Lower leg skin (tissue), 3 donors: ENCODE data around the gene OOSP2.

Experiments
- POLR2A ChIP-seq, 2 donors: fragments of 450-650 bp; IDR thresholded peaks; one replicate each; pipeline ENCODE4 v1.6.1; 2016 to 2017; ENCODE audit warnings: antibody characterized with exemption in 2 of 2, mild to moderate bottlenecking in 1 of 2, moderate library complexity in 1 of 2
- TF ChIP-seq, protein P1 (sequence below), 3 donors: fragments of 450-650 bp; IDR thresholded peaks; one replicate each; pipeline ENCODE4 v1.5.1; 2016; ENCODE audit warnings: antibody characterized with exemption in 3 of 3, mild to moderate bottlenecking in 3 of 3, moderate library complexity in 2 of 3

DNA sequence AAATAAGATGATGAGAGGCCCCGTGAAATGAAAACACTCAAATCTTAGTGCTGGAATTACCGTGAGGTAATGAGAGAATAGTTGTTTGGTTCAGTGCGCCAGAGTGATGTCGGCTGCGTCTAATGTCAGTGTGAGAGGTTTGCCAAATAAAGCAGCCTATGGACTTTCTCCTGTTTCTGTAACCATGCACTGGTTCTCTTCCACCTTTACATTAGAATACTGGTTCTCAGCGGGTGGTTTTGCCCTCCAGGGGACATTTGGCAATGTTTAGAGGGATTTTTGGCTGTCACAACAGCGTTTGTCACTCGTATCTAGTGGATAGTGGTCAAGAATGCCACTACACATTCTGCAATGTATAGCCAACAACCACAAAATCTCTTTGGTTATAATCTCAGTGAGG lies 22.2 kb upstream of the OOSP2 start:
- TF ChIP-seq, protein P1, sequence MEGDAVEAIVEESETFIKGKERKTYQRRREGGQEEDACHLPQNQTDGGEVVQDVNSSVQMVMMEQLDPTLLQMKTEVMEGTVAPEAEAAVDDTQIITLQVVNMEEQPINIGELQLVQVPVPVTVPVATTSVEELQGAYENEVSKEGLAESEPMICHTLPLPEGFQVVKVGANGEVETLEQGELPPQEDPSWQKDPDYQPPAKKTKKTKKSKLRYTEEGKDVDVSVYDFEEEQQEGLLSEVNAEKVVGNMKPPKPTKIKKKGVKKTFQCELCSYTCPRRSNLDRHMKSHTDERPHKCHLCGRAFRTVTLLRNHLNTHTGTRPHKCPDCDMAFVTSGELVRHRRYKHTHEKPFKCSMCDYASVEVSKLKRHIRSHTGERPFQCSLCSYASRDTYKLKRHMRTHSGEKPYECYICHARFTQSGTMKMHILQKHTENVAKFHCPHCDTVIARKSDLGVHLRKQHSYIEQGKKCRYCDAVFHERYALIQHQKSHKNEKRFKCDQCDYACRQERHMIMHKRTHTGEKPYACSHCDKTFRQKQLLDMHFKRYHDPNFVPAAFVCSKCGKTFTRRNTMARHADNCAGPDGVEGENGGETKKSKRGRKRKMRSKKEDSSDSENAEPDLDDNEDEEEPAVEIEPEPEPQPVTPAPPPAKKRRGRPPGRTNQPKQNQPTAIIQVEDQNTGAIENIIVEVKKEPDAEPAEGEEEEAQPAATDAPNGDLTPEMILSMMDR (IDR thresholded peaks at IDR 0.05): no peak
- TF ChIP-seq POLR2A (IDR thresholded peaks at IDR 0.05): no peak
